HCT116 (cell line): ENCODE results near the gene UPK3BL2. TPM values are rescaled to one million over a fixed set of nuclear protein-coding genes. Genes with fewer than 3 reads are reported as not detected.
"Not testable (repeated sequence)": the region's sequence is repeated elsewhere in the genome, so short reads cannot be mapped to it uniquely, and the experiment has no call there.

ENCODE experiments used
- ATAC-seq: fragments of 200-7000 bp; cut with Tn5 transposase; 2 replicates; pipeline ENCODE4 v1.9.1; 2020; ENCODE audit warnings: mild to moderate bottlenecking, moderate library complexity
- BruUV-seq: library from RNA; stranded (reverse); fragments of 400-500 nt; replicated peaks from 2 replicates; lab custom pipeline; 2021; lab: Mats Ljungman, UMichigan
- CTCF ChIA-PET: fragments of 300-600 bp; sonication (Branson Sonifier 250); formaldehyde crosslinking; loops from one replicate; lab custom pipeline; 2021; ENCODE audit warnings: antibody characterized with exemption; lab: Charles Lee
- POLR2A ChIA-PET: fragments of 300-600, 350-600 bp; sonication (Branson Sonifier 250); formaldehyde crosslinking; loops from one replicate; lab custom pipeline; 2021; ENCODE audit warnings: antibody characterized with exemption; lab: Charles Lee
- RAD21 ChIA-PET, 2 experiments: fragments of 300-600 bp; sonication (Branson Sonifier 250); formaldehyde crosslinking; loops; one replicate each; lab custom pipeline; 2023; ENCODE audit warnings: low total read pairs in 2 of 2; ENCODE audit not compliant: uncharacterized antibody in 2 of 2, unreplicated experiment in 2 of 2, low non-redundant PET in 1 of 2; lab: Charles Lee
- DNase-seq: peaks from one replicate; pipeline ENCODE4 v3.0.0-alpha.2; 2010; ENCODE audit warnings: low read depth, low spot score
- H2AFZ ChIP-seq: fragments of 200-600 bp; shearing (Covaris generic), sonication (generic); 2 replicates; pipeline ENCODE4 v1.6.1; 2017; ENCODE audit warnings: low read depth, mixed run types, mixed read lengths, antibody characterized with exemption, low read length; ENCODE audit not compliant: poor library complexity, severe bottlenecking
- H3K27ac ChIP-seq: 2 replicates; pipeline ENCODE4 v1.5.1; 2012; ENCODE audit warnings: low read depth, low read length
- H3K27me3 ChIP-seq: fragments of 200-600 bp; sonication (generic); 2 replicates; pipeline ENCODE4 v1.6.1; 2016; ENCODE audit warnings: mixed run types, low read length, mixed read lengths; ENCODE audit not compliant: insufficient read depth
- H3K36me3 ChIP-seq, 2 experiments: fragments of 200-500 bp in 1 of 2; fragments of 200-600 bp in 1 of 2; sonication (Bioruptor generic) in 1 of 2; sonication (generic) in 1 of 2; 2 replicates each; pipeline versions ENCODE4 v1.5.1 to v1.6.1; 2014 to 2016; ENCODE audit warnings: low read length in 2 of 2, inconsistent platforms in 1 of 2, mixed read lengths in 1 of 2, mixed run types in 1 of 2; ENCODE audit not compliant: insufficient read depth in 2 of 2, control insufficient read depth in 1 of 2
- H3K4me1 ChIP-seq, 2 experiments: fragments of 200-600 bp in 1 of 2; sonication (generic) in 1 of 2; 2 replicates each; pipeline versions ENCODE4 v1.5.1 to v1.6.1; 2012 to 2017; ENCODE audit warnings: low read length in 2 of 2, inconsistent platforms in 1 of 2, mild to moderate bottlenecking in 1 of 2, mixed read lengths in 1 of 2, mixed run types in 1 of 2, moderate library complexity in 1 of 2; ENCODE audit not compliant: insufficient read depth in 2 of 2, control insufficient read depth in 1 of 2
- H3K4me2 ChIP-seq: fragments of 200-600 bp; sonication (generic); 2 replicates; pipeline ENCODE4 v1.6.1; 2017; ENCODE audit warnings: mixed run types, low read length, mixed read lengths
- H3K4me3 ChIP-seq, 2 experiments: fragments of 200-600 bp in 1 of 2; sonication (generic) in 1 of 2; replicated peaks in 1 of 2; 2 replicates each; pipeline ENCODE4 v1.5.1; 2011 to 2016; ENCODE audit warnings: low read length in 2 of 2, control low read depth in 1 of 2, low read depth in 1 of 2, mild to moderate bottlenecking in 1 of 2, mixed read lengths in 1 of 2, mixed run types in 1 of 2
- H3K79me2 ChIP-seq: fragments of 200-600 bp; sonication (generic); 2 replicates; pipeline ENCODE4 v1.6.1; 2017; ENCODE audit warnings: mild to moderate bottlenecking, mixed run types, low read length, moderate library complexity, mixed read lengths; ENCODE audit not compliant: insufficient read depth
- H3K9ac ChIP-seq: fragments of 200-600 bp; sonication (generic); 2 replicates; pipeline ENCODE4 v1.6.1; 2016; ENCODE audit warnings: low read length, mixed read lengths
- H3K9me2 ChIP-seq: fragments of 200-600 bp; sonication (generic), shearing (Covaris generic); 2 replicates; pipeline ENCODE4 v1.6.1; 2017; ENCODE audit warnings: mixed run types, mild to moderate bottlenecking, moderate library complexity; ENCODE audit not compliant: insufficient read depth
- H3K9me3 ChIP-seq, 2 experiments: fragments of 200-500 bp in 1 of 2; fragments of 200-600 bp in 1 of 2; sonication (Bioruptor generic) in 1 of 2; sonication (generic) in 1 of 2; 2 replicates each; pipeline ENCODE4 v1.6.1; 2014 to 2017; ENCODE audit warnings: low read length in 2 of 2, mixed read lengths in 2 of 2, inconsistent platforms in 1 of 2, low read depth in 1 of 2, mild to moderate bottlenecking in 1 of 2, mixed run types in 1 of 2, moderate library complexity in 1 of 2; ENCODE audit not compliant: control insufficient read depth in 1 of 2, insufficient read depth in 1 of 2
- H4K20me1 ChIP-seq: fragments of 200-600 bp; sonication (generic), shearing (Covaris generic); 2 replicates; pipeline ENCODE4 v1.6.1; 2017; ENCODE audit warnings: mixed run types, mild to moderate bottlenecking, moderate library complexity; ENCODE audit not compliant: insufficient read depth
- intact Hi-C: fragments of 100-400 bp; cut with micrococcal nuclease; formaldehyde crosslinking; loops from 2 replicates; pipeline ENCODE4 v1.10.0; 2022
- total RNA-seq: library from RNA; stranded (reverse); gene quantifications from one replicate; pipeline ENCODE4 v1.2.1, GENCODE V29; 2021; ENCODE audit not compliant: unreplicated experiment

The UPK3BL2 gene
- total RNA-seq, 1 experiment from 2014 or later = 7.0 TPM

DNA sequence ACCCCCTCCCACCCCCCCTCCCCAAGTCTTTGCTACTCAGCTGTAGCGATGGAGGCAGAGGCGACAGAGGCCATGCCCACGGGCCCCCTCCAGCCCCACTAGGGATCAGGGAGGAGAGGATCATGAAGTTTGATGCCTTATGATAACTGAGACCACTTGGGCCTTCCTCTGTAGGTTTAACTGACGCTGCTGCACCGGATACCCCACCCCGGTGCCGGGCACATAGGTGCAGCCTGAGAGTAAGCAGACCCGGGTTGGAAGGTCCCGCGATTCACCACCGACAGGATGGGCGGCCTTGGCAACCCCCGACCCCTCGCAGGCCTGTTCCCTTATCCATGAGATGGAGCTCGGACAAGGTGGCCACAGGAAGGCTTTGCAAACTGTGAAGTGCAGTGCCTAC, 49.5 kb downstream of the UPK3BL2 start:
- DNase-seq, H4K20me1 ChIP-seq, ATAC-seq, CTCF ChIA-PET, H3K27me3 ChIP-seq, H3K4me2 ChIP-seq, intact Hi-C loops, H3K36me3 ChIP-seq, POLR2A ChIA-PET, BruUV-seq, H3K9ac ChIP-seq, H3K4me1 ChIP-seq, H3K9me2 ChIP-seq, H2AFZ ChIP-seq, H3K79me2 ChIP-seq, RAD21 ChIA-PET, H3K9me3 ChIP-seq, H3K27ac ChIP-seq, H3K4me3 ChIP-seq: not testable (repeated sequence)

DNA sequence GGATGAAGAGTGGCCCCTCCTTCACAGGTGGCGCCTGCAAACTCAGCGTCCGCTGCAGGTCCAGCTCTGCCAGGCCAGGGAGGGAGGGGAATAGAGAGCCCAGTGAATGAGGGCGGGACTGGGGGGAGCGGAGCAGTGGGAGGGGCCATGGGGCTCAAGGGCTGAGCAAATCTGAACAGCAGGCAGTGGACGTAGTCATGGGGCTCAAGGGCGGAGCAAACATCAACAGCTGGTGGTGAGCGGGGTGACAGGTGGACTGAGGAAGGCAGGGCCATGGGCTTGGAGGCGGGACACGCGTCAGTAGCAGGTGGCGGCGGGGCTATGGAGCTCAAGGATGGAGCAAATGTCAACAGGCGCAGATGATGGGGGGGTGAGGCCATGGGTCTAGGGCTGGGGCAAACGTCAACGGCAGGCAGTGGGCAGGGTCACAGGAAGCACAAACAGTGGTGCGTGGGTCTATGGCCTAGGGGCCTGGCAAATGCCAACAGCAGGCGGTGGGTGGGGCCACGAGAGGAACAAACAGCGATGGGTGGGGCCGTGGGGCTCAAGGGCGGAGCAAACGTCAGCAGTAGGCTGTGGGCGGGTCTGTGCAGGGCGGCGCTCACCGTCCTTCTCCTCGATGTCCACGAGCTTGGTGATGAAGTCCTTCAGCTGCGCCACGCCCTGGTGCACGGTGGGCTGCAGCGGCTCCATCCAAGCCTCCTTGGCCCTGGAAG, 50.1 kb downstream of the UPK3BL2 start:
- H3K4me3 ChIP-seq, H3K79me2 ChIP-seq, H3K9me3 ChIP-seq, H4K20me1 ChIP-seq, H2AFZ ChIP-seq, POLR2A ChIA-PET, intact Hi-C loops, H3K27ac ChIP-seq, H3K9me2 ChIP-seq, H3K9ac ChIP-seq, BruUV-seq, H3K36me3 ChIP-seq, CTCF ChIA-PET, DNase-seq, H3K27me3 ChIP-seq, H3K4me2 ChIP-seq, H3K4me1 ChIP-seq, RAD21 ChIA-PET: not testable (repeated sequence)
- ATAC-seq = peak; percentile 61

DNA sequence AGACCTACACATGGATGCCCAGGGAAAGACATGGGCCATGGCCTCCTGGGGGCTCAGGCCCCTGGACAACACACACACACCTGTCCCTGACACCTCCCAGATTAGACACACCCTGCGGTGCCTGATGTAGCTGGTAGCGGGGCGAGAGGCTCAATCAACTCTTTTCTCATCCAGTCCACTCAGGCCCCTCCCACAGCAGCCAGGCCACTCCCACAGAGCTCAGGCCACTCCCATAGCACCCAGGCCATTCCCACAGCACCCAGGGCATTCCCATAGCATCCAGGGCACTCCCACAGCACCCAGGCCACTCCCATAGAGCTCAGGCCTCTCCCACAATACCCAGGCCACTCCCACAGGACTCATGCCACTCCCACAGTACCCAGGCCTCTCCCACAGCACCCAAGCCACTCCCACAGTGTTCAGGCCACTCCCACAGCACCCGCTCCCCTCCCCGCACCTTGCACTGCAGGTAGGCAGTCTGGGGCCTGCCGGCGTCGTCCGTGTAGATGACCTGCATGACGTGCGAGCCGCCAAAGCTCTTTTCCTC, 52.9 kb downstream of the UPK3BL2 start:
- H3K4me2 ChIP-seq, H4K20me1 ChIP-seq, CTCF ChIA-PET, H3K27me3 ChIP-seq, H3K36me3 ChIP-seq, H3K27ac ChIP-seq, H3K4me1 ChIP-seq, RAD21 ChIA-PET, intact Hi-C loops, H3K9ac ChIP-seq, H2AFZ ChIP-seq, DNase-seq, H3K79me2 ChIP-seq, H3K9me3 ChIP-seq, BruUV-seq, H3K4me3 ChIP-seq, POLR2A ChIA-PET, H3K9me2 ChIP-seq: not testable (repeated sequence)
- peak; percentile 95 for ATAC-seq

Other genes starting within 250 kb of the UPK3BL2 start
- not detected for gene SPDYE6, start 187.3 kb downstream of the UPK3BL2 start, total RNA-seq
- gene PRKRIP1, start 147.3 kb downstream of the UPK3BL2 start, total RNA-seq = 23.0 TPM
- 13.2 TPM for gene ORAI2, start 110.1 kb downstream of the UPK3BL2 start, total RNA-seq
- gene ALKBH4, start 78.8 kb downstream of the UPK3BL2 start, total RNA-seq = 14.9 TPM
- 39.5 TPM for gene LRWD1, start 78.7 kb downstream of the UPK3BL2 start, total RNA-seq
- 54.9 TPM for gene POLR2J, start 64.8 kb downstream of the UPK3BL2 start, total RNA-seq
- gene RASA4B, start 25.9 kb downstream of the UPK3BL2 start, total RNA-seq = 6.0 TPM
- gene SPDYE2, start 7.5 kb upstream of the UPK3BL2 start, total RNA-seq = not detected
- gene POLR2J3, start 28.9 kb upstream of the UPK3BL2 start, total RNA-seq = 14.0 TPM
- gene RASA4, start 73.1 kb upstream of the UPK3BL2 start, total RNA-seq = 18.3 TPM
- gene UPK3BL1, start 99.1 kb upstream of the UPK3BL2 start, total RNA-seq = 7.1 TPM
- gene SPDYE2B, start 106.6 kb upstream of the UPK3BL2 start, total RNA-seq = not detected
- gene POLR2J2, start 128.0 kb upstream of the UPK3BL2 start, total RNA-seq = 6.2 TPM
- 8.0 TPM for gene FAM185A, start 205.3 kb upstream of the UPK3BL2 start, total RNA-seq